ENCODE results near the gene CKLF.
"Not testable (repeated sequence)": the region's sequence is repeated elsewhere in the genome, so short reads cannot be mapped to it uniquely, and the experiment has no call there.

CKLF gene

DNA sequence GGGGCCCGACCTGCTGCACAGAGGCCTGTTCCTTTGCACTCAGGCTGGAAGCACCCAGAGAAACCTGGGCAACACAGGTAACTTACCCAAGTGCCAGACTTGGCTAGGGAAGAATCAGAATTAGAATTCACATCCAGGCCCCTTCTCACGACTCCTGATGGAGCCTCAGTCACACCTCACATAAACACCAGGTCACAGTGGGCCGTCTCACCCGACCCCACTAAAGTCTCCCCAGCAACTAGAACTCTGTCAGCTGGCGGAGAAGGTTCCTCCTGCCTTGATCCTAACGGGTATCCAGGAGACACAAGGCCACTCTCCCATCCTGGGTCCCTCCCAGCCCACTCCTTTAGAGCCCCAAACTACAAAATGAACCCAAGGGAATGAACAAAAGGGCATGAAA lies 8.8 kb upstream of the CKLF start:
- DNase-seq (ENCODE audit: low read depth): no peak

DNA sequence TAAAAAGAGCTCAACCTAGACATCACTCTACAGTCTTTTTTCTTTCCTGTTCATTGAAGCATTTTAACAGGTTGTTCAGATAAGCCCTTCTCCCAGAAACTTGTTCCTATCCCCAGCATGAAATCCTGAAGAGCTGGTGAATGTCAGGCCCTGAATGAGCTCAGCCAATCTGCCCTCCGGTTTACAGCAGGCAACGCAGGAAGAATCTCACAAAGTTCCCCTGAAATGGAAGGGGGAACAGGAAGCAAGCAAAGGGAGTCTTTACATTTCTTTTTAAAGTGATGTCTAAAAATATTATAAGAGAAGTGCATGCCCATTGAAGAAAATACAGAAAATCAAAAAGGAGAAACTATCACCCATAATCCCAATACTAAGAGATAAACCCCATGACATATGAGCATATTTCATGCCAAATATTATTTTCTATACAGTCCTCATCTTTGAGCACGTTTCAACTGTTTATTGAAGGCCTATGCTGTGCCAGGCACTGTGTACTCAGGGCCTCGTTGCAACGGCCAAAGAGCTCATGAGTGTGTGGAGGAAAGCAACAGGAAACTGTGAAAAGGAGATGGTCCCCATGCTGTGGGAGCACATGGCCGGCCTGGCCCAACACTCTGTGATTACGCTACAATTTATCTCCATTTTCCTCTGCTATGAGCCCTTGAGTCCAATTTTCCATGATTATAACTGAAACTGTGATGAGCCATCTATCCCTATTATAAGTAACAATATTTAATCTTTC lies 8.2 kb upstream of the CKLF start:
- DNase-seq (ENCODE audit: low read depth): no peak

DNA sequence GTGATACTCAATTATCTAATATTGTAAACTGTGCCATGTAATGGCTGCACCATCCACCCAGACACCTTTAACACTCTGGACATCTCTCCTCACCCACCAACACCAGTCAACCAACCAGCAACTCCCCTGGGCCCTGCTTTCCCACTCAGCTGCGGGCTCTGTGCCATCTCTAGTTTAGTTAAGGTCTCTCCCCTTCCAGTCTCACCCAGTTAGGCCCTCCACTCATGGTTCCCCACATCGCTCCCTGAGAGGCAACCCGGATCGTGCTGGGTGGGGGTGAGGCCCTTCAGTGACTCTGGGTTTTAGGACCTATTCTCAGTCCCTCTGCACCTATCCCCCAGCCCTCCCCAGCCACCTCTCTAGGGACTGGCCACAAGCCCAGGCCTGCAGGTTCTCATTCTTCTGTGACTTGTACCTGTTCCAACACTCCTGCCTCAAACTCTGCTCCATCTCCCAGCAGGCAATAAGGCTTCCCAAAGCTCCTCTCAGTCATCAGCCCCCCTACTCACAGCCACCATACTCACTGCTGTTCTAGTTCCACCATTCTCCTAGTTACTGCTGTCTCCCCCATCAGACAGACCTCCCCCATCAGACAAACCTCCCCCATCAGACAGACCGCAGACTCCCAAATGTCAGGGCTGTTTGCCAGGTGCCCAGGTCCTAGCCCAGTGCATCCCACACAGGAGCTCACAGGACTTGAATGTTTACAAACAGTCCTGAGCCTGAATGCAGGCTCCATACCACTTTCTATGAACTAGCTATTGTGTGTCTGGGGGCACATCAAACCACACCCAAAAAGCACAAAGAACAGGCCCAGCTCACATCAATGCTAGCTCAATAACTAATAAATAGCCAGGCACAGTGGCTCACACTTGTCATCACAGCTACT lies 5.0 kb upstream of the CKLF start:
- no peak for DNase-seq (ENCODE audit: low read depth)

DNA sequence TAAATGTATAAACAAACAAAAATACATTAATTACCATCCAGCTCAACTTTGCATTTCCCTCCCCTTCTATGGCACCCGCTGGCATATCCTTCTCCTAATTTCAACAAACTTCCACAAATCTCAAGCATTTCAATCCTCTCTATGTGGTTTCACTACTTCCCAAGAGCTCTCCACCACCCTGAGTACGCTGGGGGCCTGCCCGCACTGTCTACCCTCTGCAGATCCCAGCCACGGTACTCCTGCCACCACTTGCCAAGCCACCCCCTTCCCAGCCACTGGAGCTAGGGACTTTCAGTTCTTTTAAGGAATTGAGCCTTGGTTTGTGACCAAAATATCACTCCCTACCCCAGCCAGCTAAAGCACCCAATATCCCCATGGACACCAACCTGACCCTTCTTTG lies 4.3 kb upstream of the CKLF start:
- DNase-seq (ENCODE audit: low read depth): no peak

DNA sequence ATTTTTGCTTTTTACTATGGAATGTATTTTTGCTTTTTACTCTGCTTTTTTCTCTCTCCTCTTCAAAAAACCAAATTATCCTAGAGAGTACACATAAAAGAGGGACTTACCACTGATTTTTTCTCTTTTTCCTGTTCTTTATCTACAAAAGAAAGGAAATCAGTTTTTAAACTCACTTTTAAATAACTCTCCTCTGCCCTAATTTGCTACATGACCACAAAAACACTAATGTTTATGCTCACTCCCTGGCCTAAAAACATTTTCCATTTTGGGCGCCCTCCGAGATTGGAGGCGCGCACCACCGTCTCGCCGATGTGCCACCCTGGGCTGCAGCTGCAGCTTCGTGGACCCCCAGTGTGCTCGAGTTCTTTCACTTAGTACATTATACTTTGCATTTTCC lies 3.5 kb upstream of the CKLF start:
- DNase-seq (ENCODE audit: low read depth): no peak

DNA sequence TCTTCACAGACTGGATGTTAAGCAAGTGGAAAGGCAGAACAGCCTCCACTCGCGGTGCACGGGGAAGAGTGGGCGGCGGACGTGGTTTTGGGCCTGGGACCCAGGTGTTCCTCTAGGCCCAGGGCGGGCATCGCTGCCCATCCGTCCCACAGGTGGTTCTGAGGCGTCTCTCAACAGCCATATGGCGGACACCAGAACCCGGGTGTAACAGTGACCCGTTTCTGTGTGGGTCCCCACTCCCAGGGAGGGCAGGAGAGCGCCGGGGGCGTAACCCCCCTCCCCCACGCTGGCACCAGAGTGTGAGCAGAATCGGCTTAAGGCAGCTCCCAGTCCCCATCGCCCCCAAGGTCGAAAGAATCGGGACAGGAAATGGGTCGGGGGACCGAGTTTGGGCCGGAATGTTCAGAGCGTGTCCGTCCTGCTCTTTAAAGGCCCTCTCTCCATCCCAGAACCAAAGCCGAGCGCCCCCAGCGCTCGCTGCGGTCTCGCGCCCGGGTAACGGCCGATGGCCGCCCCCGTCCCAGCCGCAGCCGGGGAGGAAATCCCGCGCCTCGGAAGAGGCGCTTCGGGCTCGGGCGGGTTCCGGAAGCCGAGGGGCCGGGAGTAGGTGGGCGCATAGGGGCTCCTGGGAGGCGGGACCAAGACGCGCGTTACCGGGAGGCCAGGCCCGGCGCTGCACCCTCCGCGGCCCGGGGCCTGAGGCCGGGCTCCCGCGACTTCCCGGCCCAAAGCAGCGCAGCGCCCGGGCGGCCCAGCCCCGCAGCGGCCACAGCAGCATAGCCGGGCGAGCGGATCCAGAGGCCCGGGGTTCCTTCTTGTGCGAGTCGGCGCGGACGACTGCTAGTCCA lies 2.9 kb upstream of the CKLF start, which contains the start of gene TK2:
TSS of gene TK2 (minus strand) at position 839 of the 848 bp plus-strand sequence. CDS start at position 778, 61 bp downstream.
- DNase-seq (ENCODE audit: low read depth): no peak

DNA sequence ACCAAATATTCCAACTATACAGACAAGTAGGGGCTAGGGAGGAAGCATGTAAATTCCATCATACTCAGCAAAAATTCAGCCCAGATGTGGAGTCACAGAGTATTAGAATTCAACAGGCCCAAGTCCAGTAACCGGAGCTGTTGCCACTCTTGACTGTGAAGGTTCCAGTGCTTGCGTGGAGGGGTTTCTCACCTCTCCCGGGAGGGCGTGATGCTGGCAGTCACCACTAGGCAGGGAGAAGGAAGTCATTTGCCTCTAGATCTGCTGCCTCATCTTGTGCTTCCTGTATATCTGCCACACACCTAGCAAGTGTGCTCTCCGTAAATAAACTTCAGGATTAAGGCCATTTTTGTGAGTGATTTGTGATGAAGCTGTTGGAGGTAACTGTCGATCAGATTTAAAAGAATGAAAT lies 1.0 kb upstream of the CKLF start:
- DNase-seq (ENCODE audit: low read depth): no peak

DNA sequence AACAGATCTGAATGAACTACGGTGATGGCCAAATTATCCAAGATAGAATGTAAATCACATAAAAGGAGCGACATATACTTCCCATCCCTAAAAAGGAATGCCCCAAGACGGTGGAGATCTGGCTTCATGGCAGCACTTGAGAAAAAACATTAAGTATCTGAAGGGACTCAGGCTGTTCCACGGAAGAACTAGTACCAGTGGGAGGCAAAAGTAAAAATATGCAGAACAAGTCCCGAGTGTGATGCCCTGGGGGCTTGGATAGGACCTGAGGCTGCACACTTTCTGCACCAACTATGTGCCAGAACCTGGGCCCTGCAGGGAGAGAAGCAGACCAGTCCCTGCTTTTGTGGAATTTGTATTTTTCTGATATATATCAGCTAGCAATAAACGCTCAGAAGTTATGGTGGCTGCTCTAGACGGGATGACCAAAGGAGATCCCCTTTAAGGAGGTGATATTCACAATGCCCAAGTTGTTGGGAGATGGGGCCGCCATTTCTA lies 539 bp upstream of the CKLF start:
- no peak for DNase-seq (ENCODE audit: low read depth)

DNA sequence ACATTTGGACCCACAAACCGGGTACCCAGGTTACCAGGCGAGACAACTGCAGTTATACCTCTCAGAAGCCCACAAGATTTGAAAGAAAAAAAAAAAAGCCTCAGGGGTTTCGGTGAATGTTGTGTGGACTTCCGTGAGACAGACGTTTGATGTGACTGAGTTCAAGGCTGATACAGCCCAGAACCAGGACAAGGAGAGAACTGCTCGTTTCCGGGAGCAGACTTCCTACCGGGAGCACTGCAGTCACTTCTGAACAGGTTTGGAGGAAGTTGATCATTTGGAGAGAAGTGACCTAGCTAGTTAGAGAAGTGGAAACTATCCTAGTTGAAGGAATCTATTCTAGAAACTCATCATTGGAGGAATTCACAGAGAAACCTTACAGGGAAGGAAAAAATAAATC lies 847 bp downstream of the CKLF start:
- no peak for DNase-seq (ENCODE audit: low read depth)

DNA sequence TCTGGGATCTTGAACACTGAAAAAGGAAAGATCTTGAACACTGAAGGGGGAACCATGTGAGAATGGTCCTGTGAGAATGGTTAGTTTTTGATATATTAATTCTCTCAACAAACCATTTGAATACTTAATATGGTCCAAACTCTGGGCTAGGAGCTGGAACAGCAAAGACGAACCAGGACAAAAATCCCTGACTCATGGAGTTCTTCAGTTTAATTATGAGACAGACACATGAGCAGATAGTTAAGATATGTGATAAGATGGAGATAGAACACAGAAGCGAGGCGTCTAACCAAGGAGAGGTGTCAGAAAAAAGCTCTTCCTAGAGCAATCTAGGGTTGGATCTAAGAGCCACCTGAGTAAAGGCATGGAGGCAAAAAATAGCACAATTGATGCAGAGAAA lies 1.6 kb downstream of the CKLF start:
- no peak for DNase-seq (ENCODE audit: low read depth)

DNA sequence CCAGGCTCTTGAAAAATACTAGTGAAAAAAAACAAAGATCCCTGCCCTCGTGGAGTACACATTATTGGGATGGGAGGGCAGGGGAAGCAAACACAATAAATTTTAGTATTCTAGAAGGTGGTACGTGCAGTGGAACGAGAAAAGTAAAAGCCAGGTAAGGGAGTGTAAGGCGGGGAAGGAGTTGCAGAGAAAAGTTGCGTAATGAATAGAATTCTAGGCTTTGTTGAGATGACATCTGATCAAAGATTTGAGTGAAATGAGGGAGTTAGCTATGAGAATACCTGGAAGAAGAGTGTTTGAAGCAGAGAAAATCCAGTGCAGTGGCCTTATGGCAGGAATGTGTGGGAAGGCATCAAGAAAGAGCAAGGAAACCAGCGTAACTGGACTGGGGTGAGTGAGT lies 2.1 kb downstream of the CKLF start:
- no peak for DNase-seq (ENCODE audit: low read depth)

DNA sequence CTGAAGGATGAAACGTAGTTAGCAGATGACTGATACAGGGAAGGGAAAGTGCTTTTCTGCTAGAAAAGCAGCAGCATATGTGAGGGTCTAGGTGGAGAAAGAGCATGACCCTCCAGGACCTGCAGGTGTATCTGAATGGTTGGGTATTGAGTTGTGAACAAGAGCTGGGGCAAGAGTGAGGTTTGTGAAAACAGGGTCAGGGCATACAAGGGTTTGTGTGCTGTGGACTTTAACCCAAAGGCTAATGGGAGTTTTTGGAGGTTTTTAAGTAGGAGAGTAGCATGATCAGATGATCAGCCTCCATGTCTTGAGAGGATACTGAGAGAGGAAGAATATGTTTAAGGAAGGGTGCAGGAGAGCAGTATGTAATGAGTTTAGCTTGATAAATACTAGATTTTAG lies 7.7 kb downstream of the CKLF start:
- no peak for DNase-seq (ENCODE audit: low read depth)

DNA sequence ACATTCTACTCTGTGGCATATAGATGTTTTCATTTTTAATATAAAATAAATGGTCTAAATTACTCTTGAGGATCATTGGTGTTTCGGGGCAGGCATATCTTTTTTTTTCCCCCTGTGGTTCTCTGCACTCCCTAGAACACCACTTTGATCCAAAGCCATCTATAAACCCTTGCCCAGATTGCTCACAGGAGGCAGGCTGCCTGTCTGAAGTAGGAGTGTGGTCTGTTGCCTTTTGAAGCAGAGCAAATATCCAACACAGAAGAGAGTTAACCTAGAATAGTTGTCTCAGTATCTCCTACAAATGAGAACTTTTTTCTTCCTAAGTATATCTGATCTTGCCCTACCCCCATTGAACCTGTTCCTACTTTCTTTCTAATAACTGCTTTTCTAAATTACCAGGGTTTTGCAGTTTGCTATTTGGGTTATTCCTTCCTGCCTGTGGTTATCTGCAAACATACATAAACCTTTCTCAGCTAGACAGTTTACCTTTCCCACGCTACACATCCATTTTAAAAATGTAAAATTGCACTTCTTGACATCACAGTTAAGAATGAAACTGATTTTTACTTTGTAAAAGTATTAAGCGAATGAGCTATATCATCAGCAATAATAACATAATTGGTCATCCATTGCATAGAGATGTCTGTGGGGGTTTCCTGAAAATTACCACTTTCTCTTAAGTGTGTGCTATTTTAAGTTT lies 9.2 kb downstream of the CKLF start:
- DNase-seq (ENCODE audit: low read depth): no peak

DNA sequence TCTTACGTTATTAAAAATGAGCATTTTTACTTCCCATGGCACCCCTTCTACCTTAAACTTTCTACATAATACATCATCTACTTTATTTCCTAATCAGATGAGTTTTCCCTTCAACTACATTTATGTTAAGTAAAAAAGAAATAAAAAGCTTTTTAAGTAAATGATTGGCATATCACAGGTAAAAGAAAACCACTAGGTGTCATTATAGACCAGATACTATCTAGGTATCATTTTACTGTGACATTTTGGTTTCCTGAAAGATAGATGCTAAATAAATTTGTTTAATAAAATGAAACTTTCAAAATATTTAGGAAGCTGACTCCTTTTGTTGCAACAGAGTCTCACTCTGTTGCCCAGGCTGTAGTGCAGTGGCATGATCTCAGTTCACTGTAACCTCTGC lies 10.0 kb downstream of the CKLF start:
- DNase-seq (ENCODE audit: low read depth): no peak

DNA sequence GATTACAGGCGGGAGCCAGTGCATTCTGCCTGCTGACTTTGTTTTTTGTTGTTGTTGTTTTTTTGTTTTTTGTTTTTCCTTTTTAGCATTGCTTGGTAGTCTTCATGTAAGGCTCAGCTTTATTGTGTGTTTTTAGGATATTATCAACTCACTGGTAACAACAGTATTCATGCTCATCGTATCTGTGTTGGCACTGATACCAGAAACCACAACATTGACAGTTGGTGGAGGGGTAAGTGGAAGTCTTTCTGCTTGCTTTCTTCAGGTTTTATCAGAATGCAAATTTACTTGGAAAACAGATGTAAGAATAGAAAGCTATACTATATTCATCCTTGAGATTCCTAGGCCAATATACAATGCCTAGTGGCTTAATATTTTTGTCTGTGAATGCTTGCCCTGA lies 10.6 kb downstream of the CKLF start:
- no peak for DNase-seq (ENCODE audit: low read depth)

DNA sequence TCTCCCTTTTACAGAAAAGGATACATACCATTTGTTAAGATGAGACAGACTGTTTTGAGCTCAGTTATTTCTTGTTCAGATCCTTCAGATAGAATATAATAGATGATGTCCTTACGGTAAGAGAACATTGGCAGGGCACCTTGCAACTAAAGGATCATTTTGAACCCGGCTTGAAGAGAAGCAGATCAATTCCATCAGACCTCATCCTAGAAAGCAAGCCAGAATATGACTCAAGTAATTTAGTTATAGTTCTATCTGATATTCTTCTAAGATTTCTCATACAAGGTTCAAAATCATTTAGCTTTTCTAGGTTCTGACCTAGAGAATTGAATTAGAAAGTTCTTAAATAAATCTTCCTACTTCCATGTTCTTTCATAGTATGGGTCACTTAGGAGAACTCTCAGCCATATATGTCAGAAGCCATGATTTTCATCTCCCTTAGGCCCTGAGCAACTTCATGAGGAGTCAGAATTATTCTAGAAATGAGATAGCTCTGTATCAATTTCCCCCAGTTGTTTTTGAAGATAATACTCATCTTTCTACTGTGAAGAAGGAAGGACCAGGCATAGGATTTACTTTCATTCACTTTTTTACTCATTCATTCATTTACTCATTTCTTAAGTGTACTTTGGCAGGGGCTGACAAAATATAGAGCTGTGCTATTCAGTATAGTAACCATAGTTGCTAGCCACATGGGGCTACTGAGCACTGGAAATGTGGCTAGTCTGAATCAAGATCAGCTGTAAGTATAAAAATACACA lies 11.4 kb downstream of the CKLF start:
- no peak for DNase-seq (ENCODE audit: low read depth)

DNA sequence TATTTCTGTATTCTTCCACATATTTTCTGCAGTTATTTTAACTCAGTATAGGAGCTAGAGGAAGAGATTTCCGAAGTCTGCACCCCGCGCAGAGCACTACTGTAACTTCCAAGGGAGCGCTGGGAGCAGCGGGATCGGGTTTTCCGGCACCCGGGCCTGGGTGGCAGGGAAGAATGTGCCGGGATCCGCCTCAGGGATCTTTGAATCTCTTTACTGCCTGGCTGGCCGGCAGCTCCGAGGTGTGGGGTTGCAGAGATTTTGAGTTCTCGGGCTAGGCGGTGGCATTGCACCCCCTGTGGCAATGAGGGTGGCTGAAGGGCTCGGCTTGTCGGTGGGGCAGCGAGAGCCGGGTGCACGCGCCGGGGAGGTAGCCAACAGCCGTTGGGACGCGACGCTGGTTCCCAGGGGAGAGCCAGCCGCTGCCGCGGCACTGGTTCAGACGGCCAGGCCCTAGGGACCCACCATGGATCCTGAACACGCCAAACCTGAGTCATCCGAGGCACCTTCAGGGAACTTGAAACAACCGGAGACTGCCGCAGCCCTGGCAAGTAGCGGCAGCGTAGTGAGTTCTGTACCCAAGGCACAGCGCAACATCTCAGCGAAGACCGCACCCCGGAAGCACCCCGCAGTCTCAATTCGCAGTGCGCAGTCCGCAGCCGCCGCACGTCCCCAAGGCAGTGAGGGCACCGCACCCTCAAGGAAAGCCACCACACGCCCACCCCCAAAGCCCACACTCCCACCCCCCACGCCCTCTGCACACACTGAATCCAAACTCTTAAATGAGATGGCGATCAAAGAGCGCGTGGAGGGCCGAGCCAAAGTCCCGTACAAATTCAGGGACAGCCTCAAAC lies 13.9 kb downstream of the CKLF start, which contains the start of gene CMTM1:
TSS of gene CMTM1 (plus strand) at position 389 of the 851 bp plus-strand sequence. CDS start at position 464, 75 bp downstream.
- DNase-seq (ENCODE audit: low read depth): no peak

DNA sequence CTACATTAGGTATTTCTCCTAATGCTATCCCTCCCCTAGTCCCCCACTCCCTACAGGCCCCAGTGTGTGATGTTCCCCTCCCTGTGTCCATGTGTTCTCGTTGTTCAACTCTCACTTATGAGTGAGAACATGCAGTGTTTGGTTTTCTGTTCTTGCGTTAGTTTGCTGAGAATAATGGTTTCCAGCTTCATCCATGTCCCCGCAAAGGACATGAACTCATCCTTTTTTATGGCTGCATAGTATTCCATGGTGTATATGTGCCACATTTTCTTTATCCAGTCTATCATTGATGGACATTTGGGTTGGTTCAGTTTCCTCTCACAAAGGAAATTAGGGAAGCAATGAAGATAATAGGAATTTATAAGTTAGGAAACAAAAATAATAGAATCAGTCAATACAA lies 14.9 kb downstream of the CKLF start:
- DNase-seq (ENCODE audit: low read depth): not testable (repeated sequence)

DNA sequence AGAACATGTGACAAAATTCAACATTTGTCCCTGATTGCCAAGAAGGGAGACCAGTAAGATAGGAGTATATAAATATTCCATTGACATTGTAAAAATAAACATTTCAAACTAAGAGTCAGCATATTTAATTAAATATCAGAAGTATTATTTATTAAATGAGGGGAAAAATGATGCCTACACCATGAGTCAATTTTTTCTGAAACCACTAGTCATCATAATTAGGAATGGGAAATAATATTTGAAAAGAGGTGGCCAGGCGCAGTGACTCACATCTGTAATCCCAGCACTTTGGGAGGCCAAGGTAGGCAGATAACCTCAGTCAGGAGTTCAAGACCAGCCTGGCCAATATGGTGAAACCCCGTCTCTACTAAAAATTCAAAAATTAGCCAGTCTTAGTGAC lies 16.0 kb downstream of the CKLF start:
- no peak for DNase-seq (ENCODE audit: low read depth)

DNA sequence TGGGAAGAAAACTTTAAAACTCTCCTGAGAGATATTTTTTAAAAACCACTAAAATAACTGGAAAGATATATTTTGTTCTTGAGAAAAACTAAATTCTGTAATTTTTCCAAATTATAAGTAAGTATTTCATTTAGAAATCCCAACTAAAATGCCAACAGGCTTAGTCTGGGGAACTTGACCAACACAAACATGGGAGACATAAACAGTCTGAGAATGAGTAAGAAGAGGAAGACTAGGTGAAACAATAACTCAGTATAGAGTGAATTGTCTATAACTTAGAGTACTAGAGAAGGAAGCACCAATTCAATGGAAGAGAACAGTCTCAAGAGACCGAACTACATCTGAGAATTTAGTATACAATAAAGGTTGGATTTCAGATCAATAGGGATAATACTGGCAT lies 16.8 kb downstream of the CKLF start:
- DNase-seq (ENCODE audit: low read depth): no peak

Measured in non-pigmented ciliary epithelial cell (primary cell).